Activated T-cell treated with anti-CD3 and anti-CD28 coated beads, Interleukin-2, amount 50 U/mL, for 72 hours (primary cell): ENCODE data around the gene ZC3H7B. TPM values are rescaled to one million over a fixed set of nuclear protein-coding genes. Genes with fewer than 3 reads are reported as not detected.

ENCODE experiments used
- ATAC-seq, 2 donors: fragments of 150-1000 bp; cut with Tn5 transposase; replicated peaks in 1 of 2; 2 replicates each; pipeline ENCODE4 v1.10.0; 2021; ENCODE audit warnings: moderate library complexity in 2 of 2, mild to moderate bottlenecking in 1 of 2
- DNase-seq, 2 donors: peaks; one replicate each; pipeline ENCODE4 v3.0.0; 2021 to 2022; ENCODE audit warnings: mixed read lengths in 1 of 2
- H3K27ac Mint-ChIP-seq: one replicate; pipeline ENCODE4 v1.8.0; 2022; ENCODE audit warnings: mild to moderate bottlenecking, moderate library complexity, mixed read lengths
- H3K27me3 Mint-ChIP-seq: one replicate; pipeline ENCODE4 v1.8.0; 2022; ENCODE audit warnings: low read depth, mixed read lengths
- H3K36me3 Mint-ChIP-seq, 2 donors: one replicate each; pipeline ENCODE4 v1.8.0; 2022; ENCODE audit warnings: mixed read lengths in 2 of 2, mild to moderate bottlenecking in 1 of 2; ENCODE audit not compliant: insufficient read depth in 2 of 2
- H3K4me1 Mint-ChIP-seq: one replicate; pipeline ENCODE4 v1.8.0; 2022; ENCODE audit warnings: low read depth, mixed read lengths
- H3K4me3 Mint-ChIP-seq, 2 donors: one replicate each; pipeline ENCODE4 v1.8.0; 2022; ENCODE audit warnings: mild to moderate bottlenecking in 2 of 2, mixed read lengths in 2 of 2, moderate library complexity in 2 of 2
- H3K9me3 Mint-ChIP-seq, 2 donors: one replicate each; pipeline ENCODE4 v1.8.0; 2022; ENCODE audit warnings: mixed read lengths in 2 of 2
- total RNA-seq, 2 donors: library from RNA; stranded (reverse); gene quantifications; one replicate each; pipeline ENCODE4 v1.2.3, GENCODE V29; 2022

ZC3H7B gene
- total RNA-seq, 2 donors from 2014 or later, result 46.1 to 52.4 TPM

DNA sequence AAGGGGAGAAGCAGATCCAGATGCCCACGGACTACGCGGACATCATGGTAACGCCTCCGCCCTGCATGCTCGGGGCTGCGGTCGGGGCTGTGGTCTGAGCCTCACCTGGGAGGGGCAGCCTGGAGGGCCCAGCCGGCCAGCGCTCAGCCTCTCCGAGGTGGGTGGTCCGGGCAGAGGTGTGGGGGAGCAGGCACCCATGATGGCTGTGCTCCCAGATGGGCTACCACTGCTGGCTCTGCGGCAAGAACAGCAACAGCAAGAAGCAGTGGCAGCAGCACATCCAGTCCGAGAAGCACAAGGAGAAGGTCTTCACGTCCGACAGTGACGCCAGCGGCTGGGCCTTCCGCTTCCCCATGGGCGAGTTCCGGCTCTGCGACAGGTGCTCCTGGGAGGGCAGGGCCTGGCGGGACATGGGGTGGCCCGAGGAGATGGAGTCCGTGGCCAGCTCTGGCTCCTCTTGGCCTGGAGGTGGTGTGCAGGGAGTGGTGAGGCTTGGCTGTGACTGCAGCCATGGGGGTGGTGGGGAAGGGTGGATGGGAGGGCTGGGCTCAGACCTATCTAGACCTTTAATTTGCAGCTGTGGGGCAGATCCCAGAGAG, 55.2 kb downstream of the ZC3H7B start:
- Mint-ChIP-seq H3K36me3 (peaks cover 2 to 4% of the 10 kb centered on the region in 2 donors), H3K27ac (no peak overlapping the region), H3K9me3 (no peaks in the 10 kb centered on the region), H3K4me1 (no peaks in the 10 kb centered on the region), H3K4me3 (no peak overlapping the region), H3K27me3 (no peaks in the 10 kb centered on the region)
- DNase-seq (no peak), ATAC-seq (no peak)

DNA sequence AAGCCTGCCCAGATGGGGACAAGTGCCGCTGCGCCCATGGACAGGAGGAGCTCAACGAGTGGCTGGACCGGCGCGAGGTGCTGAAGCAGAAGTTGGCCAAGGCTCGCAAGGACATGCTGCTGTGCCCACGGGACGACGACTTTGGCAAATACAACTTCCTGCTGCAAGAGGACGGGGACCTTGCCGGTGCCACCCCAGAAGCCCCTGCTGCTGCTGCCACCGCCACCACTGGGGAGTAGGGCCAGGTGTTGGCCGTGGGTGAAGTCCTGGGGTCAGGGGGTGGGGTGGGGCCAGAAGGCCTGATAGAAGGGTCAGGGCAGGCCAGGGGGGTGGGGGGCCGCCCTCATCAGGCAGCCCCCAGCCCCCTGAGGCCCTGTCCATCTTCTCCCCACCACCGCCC, 55.9 kb downstream of the ZC3H7B start:
- peaks cover 2% of the 10 kb centered on the region in 2 donors for H3K36me3 Mint-ChIP-seq
- DNase-seq (no peak), ATAC-seq (no peak)
- H3K9me3 Mint-ChIP-seq, result no peaks in the 10 kb centered on the region
- no peak overlapping the region for H3K4me3 Mint-ChIP-seq
- H3K4me1 Mint-ChIP-seq, result no peaks in the 10 kb centered on the region
- H3K27ac Mint-ChIP-seq, result no peak overlapping the region
- H3K27me3 Mint-ChIP-seq, result no peaks in the 10 kb centered on the region

DNA sequence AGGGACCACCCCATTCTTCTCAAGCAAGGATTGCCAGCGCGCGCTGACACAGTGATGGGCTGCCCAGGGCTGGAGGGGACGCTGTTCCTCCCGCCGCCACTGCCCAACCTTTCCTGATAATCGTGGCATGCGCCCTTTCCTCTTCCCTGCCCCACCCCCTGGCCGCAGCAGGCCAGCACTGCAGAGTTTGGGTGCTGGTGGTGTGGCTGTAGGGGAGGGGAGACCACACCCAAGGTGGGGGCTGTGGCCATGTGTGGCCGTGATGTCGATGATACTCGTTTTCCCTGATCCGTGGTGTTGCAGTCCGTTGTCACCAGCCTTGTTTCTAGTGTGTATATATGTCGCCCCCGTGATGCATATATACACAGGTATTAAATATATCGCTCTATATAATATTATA, 57.6 kb downstream of the ZC3H7B start:
- Mint-ChIP-seq H3K9me3 (no peaks in the 10 kb centered on the region), H3K4me3 (no peak overlapping the region), H3K36me3 (peaks cover 1 to 2% of the 10 kb centered on the region in 2 donors), H3K27ac (no peak overlapping the region), H3K27me3 (no peaks in the 10 kb centered on the region), H3K4me1 (no peaks in the 10 kb centered on the region)
- no peak for DNase-seq
- ATAC-seq, result no peak

DNA sequence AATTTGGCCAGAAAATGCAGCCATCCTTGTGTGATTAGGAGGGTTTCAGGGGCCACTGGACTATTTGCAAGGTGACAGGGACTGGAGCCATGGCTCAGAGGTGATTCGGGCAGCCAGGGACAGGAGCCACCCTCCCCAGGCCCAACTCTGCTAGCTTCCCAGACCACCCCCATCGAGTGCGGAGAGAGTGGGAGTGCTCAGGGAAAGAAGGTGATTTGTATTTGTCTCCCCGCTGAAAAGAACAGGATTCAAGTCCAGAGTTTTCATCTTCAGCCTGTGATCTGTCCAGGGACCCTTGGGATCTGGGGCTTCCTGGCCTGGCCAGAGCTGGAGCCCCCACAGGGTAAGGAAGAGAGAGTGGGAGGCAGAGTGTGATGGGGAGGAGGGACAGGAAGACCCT, 58.1 kb downstream of the ZC3H7B start:
- no peak overlapping the region for H3K4me3 Mint-ChIP-seq
- ATAC-seq (no peak), DNase-seq (no peak)
- H3K27ac Mint-ChIP-seq, result peak overlapping the region; percentile 24
- no peaks in the 10 kb centered on the region for H3K9me3 Mint-ChIP-seq
- H3K27me3 Mint-ChIP-seq, result no peaks in the 10 kb centered on the region
- H3K36me3 Mint-ChIP-seq, result peaks cover 1 to 2% of the 10 kb centered on the region in 2 donors
- no peaks in the 10 kb centered on the region for H3K4me1 Mint-ChIP-seq

DNA sequence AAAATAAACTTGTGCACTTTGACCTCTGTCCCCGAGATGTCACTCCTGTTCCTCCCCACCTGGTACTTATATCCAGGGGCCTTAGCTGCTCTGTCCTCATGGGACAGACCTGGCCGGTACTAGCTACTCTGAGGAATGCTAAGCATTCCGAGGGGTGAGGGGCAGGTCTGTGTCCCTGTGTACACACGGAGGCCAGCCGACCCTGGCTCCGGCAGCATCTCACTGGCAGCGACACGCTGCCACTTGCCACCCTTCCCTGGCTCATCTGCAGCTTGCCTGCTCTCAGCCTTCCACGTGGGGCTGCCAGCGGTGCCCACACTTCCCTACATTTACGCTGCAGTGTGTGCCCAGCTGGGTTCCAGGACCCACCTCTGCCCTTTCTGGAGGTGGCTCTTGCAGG, 58.8 kb downstream of the ZC3H7B start:
- Mint-ChIP-seq H3K27me3 (no peaks in the 10 kb centered on the region), H3K27ac (no peak overlapping the region), H3K4me1 (no peaks in the 10 kb centered on the region), H3K4me3 (no peak overlapping the region), H3K9me3 (no peaks in the 10 kb centered on the region), H3K36me3 (no peaks in the 10 kb centered on the region)
- DNase-seq (no peak), ATAC-seq (no peak)

DNA sequence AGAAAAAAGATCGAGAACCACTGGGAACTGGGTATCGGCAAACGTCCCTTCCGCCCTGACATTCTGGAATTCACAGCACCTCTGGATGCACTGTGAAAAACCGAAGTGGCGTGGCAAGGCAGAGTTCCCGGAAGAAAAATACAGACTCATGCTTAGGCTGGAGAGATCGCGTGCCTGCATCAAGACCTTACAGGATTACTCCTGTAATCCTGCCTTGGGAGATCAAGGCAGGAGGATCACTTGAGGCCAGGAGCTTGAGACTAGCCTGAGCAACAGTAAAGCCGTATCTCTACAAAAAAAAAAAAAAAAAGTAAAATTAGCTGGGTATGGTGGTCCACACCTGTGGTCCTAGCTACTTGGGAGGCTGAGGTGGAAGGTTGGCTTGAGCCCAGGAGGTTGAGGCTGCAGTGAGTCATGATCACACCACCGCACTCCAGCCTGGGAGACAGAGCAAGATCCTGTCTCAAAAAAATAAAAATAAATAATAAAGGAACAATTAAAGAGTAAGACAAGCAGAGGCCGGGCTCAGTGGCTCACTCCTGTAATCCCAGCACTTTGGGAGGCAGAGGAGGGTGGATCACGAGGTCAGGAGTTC, 60.5 kb downstream of the ZC3H7B start:
- Mint-ChIP-seq H3K27me3 (no peaks in the 10 kb centered on the region), H3K27ac (no peak overlapping the region), H3K9me3 (no peaks in the 10 kb centered on the region), H3K4me3 (no peak overlapping the region), H3K4me1 (no peaks in the 10 kb centered on the region), H3K36me3 (no peaks in the 10 kb centered on the region)
- ATAC-seq (no peak), DNase-seq (no peak)

DNA sequence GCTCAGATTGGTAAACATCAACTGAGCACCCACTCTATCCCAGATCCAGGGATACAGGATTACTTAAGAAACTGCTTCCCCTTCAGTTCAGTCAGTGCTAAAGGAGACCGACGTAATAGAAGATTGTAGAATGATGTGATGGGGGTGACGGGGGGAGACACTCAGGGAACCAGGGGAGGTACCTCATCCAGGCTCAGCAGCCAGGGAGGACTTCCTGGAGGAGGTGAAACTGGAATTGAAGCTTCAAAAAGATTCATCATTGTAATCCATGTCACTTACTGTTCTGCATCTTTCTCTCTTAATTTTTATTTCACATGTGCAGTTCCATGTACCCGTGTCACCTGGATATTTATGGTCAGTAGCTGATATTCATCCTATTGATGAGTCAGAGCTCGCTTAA, 61.3 kb downstream of the ZC3H7B start:
- no peak overlapping the region for H3K4me3 Mint-ChIP-seq
- H3K4me1 Mint-ChIP-seq, result no peaks in the 10 kb centered on the region
- no peaks in the 10 kb centered on the region for H3K36me3 Mint-ChIP-seq
- H3K9me3 Mint-ChIP-seq, result no peaks in the 10 kb centered on the region
- H3K27ac Mint-ChIP-seq, result no peak overlapping the region
- no peak for ATAC-seq
- no peaks in the 10 kb centered on the region for H3K27me3 Mint-ChIP-seq
- no peak for DNase-seq

DNA sequence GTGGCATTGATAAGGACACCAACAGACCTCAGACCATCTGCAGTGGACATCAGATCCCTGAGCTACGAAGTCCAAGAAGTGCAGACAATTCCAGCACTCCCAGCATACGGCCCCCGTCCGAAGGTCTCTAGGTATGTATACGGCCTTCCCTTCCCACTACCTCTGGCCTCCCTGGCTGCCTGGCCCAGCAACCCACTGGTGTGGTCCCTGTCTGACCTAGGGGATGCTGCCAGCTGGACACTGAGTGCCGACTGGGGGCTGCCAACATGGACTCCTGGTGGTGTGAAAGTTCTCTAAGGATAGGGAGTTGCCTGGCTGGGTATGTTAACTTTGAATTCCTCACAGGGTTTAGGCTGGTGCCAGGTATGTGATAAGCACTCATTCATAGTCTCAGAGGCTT, 62.9 kb downstream of the ZC3H7B start:
- no peak overlapping the region for H3K27ac Mint-ChIP-seq
- DNase-seq, result no peak
- H3K4me3 Mint-ChIP-seq, result no peak overlapping the region
- H3K27me3 Mint-ChIP-seq, result no peaks in the 10 kb centered on the region
- H3K9me3 Mint-ChIP-seq, result no peaks in the 10 kb centered on the region
- no peak for ATAC-seq
- no peaks in the 10 kb centered on the region for H3K36me3 Mint-ChIP-seq
- H3K4me1 Mint-ChIP-seq, result no peaks in the 10 kb centered on the region

DNA sequence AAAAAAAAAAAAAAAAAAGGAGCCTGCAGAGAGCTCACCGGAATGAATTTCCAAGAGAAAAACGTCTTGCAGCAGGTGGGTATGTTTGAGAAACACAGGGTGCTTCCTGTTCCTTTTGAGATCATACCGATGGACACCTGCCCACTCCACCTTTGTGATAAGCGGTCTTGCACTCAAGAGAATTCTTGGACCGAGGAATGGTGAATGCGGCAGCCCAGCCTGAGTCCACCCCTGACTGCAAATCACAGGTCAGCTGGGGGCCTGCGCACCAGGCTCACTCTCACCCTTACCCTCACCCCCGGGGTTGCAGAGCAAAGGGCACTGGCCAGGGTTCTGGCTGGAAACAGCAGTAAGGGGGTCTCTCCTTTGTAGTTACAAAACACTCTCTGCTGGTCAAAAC, 63.6 kb downstream of the ZC3H7B start:
- no peaks in the 10 kb centered on the region for H3K36me3 Mint-ChIP-seq
- no peaks in the 10 kb centered on the region for H3K9me3 Mint-ChIP-seq
- ATAC-seq (no peak), DNase-seq (no peak)
- H3K4me1 Mint-ChIP-seq, result no peaks in the 10 kb centered on the region
- H3K27ac Mint-ChIP-seq, result no peak overlapping the region
- H3K27me3 Mint-ChIP-seq, result no peaks in the 10 kb centered on the region
- no peak overlapping the region for H3K4me3 Mint-ChIP-seq

DNA sequence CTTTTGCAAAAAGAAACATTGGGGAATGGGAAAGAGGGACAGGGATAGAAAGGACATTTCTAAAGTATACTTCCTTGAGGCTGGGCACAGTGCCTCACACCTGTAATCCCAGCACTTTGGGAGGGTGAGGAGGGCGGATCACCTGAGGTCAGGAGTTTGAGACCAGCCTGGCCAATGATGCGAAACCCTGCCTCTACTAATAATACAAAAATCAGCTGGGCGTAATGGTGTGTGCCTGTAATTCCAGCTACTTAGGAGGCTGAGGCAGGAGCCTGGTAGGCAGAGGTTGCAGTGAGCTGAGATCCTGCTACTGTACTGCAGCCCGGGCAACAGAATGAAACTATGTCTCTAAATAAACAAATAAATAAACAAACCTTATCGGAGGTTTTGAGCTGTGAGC, 64.1 kb downstream of the ZC3H7B start:
- Mint-ChIP-seq H3K27ac (no peak overlapping the region), H3K36me3 (no peaks in the 10 kb centered on the region), H3K9me3 (no peaks in the 10 kb centered on the region), H3K4me3 (no peak overlapping the region), H3K4me1 (no peaks in the 10 kb centered on the region), H3K27me3 (no peaks in the 10 kb centered on the region)
- no peak for DNase-seq
- ATAC-seq, result no peak

DNA sequence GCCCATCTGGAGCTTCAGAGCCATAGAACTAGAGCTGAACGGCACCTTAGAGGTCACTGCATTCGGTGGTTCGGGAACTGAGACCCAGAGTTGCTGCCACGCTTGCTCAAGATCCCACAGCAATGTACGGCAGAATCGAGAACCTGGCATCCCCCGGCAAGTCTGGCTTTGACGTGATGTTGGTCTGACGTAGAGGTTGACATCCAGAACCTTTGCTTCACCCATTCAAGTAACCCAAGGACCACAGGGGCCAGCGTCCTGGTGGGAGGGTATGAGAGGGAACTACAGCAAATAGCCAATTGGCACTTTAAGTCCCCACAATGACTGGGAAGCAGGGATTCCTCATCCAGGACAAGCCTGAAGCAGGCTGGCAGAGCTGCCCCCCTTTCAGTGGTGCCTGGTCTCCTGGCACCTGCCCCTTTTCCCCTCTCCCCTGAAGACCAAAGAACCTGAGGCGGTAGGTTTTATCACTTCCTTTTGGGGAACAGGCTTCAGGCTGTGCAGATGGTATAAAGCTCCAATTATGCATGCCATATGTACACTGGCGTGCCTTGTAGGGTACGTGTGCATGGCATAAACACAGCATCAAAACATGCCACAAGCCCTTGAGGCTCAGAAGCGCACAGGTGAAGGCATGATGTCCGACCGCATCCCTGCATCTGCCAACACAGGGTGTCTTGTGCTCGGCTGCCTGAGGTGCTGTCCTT, 65.2 kb downstream of the ZC3H7B start:
- peak in 1 of 2 donors; percentile 12 for ATAC-seq
- H3K4me1 Mint-ChIP-seq, result no peaks in the 10 kb centered on the region
- no peak for DNase-seq
- no peaks in the 10 kb centered on the region for H3K9me3 Mint-ChIP-seq
- no peaks in the 10 kb centered on the region for H3K36me3 Mint-ChIP-seq
- no peak overlapping the region for H3K27ac Mint-ChIP-seq
- H3K27me3 Mint-ChIP-seq, result no peaks in the 10 kb centered on the region
- no peak overlapping the region for H3K4me3 Mint-ChIP-seq

DNA sequence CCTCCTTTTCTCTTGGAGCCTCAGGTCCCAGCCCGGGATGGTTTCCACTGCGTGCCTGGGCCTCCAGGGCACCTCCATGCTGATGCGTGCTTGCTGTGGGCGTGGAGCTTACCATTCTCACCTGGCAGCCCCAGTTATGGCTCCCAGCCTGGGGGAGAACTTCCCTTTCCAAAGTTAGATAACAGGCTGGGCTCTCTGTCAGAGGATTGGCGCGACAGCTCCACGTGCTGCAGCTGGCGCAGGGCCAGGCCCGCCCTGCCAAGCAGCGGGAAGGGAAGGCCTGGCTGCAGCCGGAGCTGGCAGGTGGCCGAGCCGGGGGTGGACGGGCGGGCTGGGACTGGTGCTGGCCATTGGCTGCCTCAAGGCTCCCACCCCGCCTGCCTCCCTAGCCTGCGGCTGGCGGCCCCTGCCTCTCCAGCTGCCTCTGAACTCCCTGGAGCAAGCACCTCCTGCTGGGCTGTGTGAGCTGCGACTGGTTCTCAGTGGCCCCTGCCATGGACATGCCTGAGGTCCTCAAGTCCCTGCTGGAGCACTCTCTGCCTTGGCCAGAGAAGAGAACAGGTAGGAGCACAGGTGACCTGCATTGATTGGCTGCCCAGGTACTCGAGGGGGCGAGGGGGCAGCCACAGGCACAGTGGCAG, 65.8 kb downstream of the ZC3H7B start:
- peak; percentile 39 to 40 for ATAC-seq
- no peaks in the 10 kb centered on the region for H3K9me3 Mint-ChIP-seq

DNA sequence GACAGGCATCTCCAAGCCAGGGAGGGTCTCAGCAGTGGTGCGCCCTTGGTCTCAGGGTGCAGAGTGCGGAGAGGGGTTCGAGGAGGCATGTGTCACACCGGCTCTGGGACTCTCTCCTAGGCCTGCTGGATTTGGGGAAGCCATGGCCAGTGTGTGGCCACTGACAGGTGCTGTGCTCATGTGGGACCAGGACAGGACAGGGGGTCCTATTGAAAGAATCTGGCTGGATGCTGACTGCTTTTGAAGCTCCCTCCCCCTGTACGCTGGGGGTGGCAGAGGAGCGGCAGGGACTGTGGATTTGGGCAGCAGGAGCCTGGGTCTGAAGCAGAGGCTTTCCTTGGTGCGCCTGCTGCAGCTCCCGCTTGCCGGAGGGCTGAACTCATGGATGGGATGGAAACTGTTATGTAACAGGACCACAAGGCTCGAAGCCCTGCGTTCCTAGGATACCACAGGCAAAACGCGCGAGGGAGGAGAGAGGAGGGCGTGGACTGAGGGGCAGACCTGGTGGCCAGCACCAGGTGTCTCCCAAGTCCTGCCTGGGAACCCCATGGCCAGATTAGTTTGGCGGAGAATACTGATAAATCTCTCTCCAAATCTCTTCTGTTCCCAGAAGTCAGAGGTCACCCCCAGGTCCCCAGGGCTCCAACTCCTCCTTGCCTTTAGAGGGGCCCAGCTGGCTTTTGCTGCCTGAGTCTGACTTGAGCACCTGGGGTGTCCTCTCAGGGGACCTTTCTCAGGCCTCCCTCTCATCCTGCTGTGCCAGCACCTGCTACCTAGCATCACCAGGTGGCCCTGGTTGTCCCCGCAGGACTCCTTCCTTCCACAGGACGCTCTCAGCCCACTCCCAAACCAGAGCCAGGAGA, 66.6 kb downstream of the ZC3H7B start:
- peak; percentile 7 to 16 for ATAC-seq
- H3K4me1 Mint-ChIP-seq, result no peaks in the 10 kb centered on the region
- DNase-seq, result no peak
- H3K27ac Mint-ChIP-seq, result no peak overlapping the region
- H3K36me3 Mint-ChIP-seq, result no peaks in the 10 kb centered on the region
- no peak overlapping the region for H3K4me3 Mint-ChIP-seq
- H3K27me3 Mint-ChIP-seq, result no peaks in the 10 kb centered on the region
- H3K9me3 Mint-ChIP-seq, result no peaks in the 10 kb centered on the region

More for the DNA sequence above, 65.8 kb downstream of the ZC3H7B start:
- H3K4me1 Mint-ChIP-seq, result no peaks in the 10 kb centered on the region
- H3K27me3 Mint-ChIP-seq, result no peaks in the 10 kb centered on the region
- H3K27ac Mint-ChIP-seq, result no peak overlapping the region
- no peak overlapping the region for H3K4me3 Mint-ChIP-seq
- H3K36me3 Mint-ChIP-seq, result no peaks in the 10 kb centered on the region
- DNase-seq, result no peak
